Pancreas (tissue), 10 donors: ENCODE measurements around the gene CSHL1. TPM values are rescaled to one million over a fixed set of nuclear protein-coding genes. Genes with fewer than 3 reads are reported as not detected.

Experiments
- ATAC-seq, 4 donors: fragments of 200-7000 bp; cut with Tn5 transposase; one replicate each; pipeline versions ENCODE4 v1.8.0 to v1.9.1; 2020; ENCODE audit warnings: mild to moderate bottlenecking in 4 of 4, moderate library complexity in 4 of 4
- DNase-seq, 6 donors: peaks; one replicate each; pipeline ENCODE4 v3.0.0-alpha.2; 2020
- FAIRE-seq: peaks from 2 replicates; lab custom pipeline; 2012; peaks lifted over from hg19 to GRCh38; lab: Jason Lieb, UNC
- H3K27ac ChIP-seq, 4 donors: fragments of 200-600 bp; sonication (generic); 1 replicate in 3 of 4; 2 replicates in 1 of 4; pipeline versions ENCODE4 v1.5.0 to v1.8.0; 2020
- H3K27me3 ChIP-seq, 4 donors: fragments of 200-600 bp; one replicate each; pipeline ENCODE4 v1.8.0; 2021
- H3K36me3 ChIP-seq, 3 donors: fragments of 200-600 bp; sonication (generic) in 1 of 3; one replicate each; pipeline versions ENCODE4 v1.5.0 to v1.8.0; 2020 to 2021
- H3K4me1 ChIP-seq, 3 donors: fragments of 200-600 bp; one replicate each; pipeline ENCODE4 v1.8.0; 2021
- H3K4me3 ChIP-seq, 4 donors: fragments of 200-600 bp; sonication (generic) in 2 of 4; one replicate each; pipeline versions ENCODE4 v1.5.0 to v1.8.0; 2020 to 2021
- H3K9me3 ChIP-seq, 4 donors: fragments of 200-600 bp; one replicate each; pipeline ENCODE4 v1.8.0; 2021
- CTCF ChIP-seq, 4 donors: fragments of 200-600 bp; sonication (generic) in 3 of 4; IDR thresholded peaks; one replicate each; pipeline versions ENCODE4 v1.5.0 to v1.8.0; 2021; ENCODE audit warnings: antibody characterized with exemption in 4 of 4
- WGBS, 2 donors: extraction: QIAGEN DNeasy Blood & Tissue Kit; methylation state at CpG; one replicate each; pipeline ENCODE4 v1.1.7; 2013; 5-methylcytosine and 5-hydroxymethylcytosine counted together
- intact Hi-C, 3 donors: fragments of 100-400 bp; cut with DNase I; formaldehyde crosslinking; loops; one replicate each; pipeline versions ENCODE4 v1.11.1 to v1.14.2; 2022
- polyA plus RNA-seq, 2 donors: library from polyadenylated mRNA; stranded (reverse); fragments of 200-250 nt; gene quantifications; one replicate each; pipeline ENCODE4 v1.2.3, GENCODE V29; 2013
- total RNA-seq, 6 donors: library from RNA; stranded (reverse); fragmentation: NEBNext Ultra II Directional in 4 of 6; extraction: Animal tissue kit (Norgen Biotek cat#: 25700) in 4 of 6; gene quantifications; one replicate each; pipeline versions ENCODE4 v1.2.1 to v1.2.4, GENCODE V29; 2021 to 2023
- donor health status: healthy with polysubstance abuse.
- donor health status: DM: no; HTN: no; CAD: no; lungs with moderate emphysema.
- donor health status: DM: no; HTN: no; CAD: no.
- donor health status: control.
- donor health status: control.
- donor health status: Bipolar disorder and iron deficiency.
- donor health status: DM: yes; HTN: yes; CAD: no.
- donor health status: DM: no; HTN: no; CAD: no.
- donor health status: DM: no; HTN: no; CAD: no.
- donor health status: DM: yes; HTN: yes; CAD: no.

Gene CSHL1
- total and polyA plus RNA-seq, 8 donors = not detected

- no peak for ATAC-seq
- intact Hi-C loops = no loop called here
- Histone ChIP-seq H3K4me3 (no peak overlapping the region), H3K27me3 (no peaks in the 10 kb centered on the region), H3K36me3 (no peaks in the 10 kb centered on the region), H3K4me1 (no peaks in the 10 kb centered on the region), H3K9me3 (no peaks in the 10 kb centered on the region), H3K27ac (no peak overlapping the region)
- 74 to 82% methylated on average over 21 of the region's 21 CpGs for WGBS, 2 donors
- no peak for FAIRE-seq
- no peak for TF ChIP-seq CTCF (IDR thresholded peaks at IDR 0.05)
- DNase-seq = peak in 2 of 6 donors; percentile 11 to 39
Observed at GRCh38 chr17:63934183-63935112, 23.4 kb upstream of the CSHL1 start.

GRCh38 chr17:63933598-63933997 is 22.5 kb upstream of the CSHL1 start:
- Histone ChIP-seq H3K4me3 (no peak overlapping the region), H3K9me3 (no peaks in the 10 kb centered on the region), H3K36me3 (no peaks in the 10 kb centered on the region), H3K27ac (no peak overlapping the region), H3K27me3 (no peaks in the 10 kb centered on the region), H3K4me1 (no peaks in the 10 kb centered on the region)
- FAIRE-seq (no peak), ATAC-seq (no peak), DNase-seq (peak in 1 of 6 donors; percentile 8)
- intact Hi-C loops = no loop called here
- WGBS, 2 donors = 84% methylated on average over 8 of the region's 8 CpGs
- TF ChIP-seq CTCF (IDR thresholded peaks at IDR 0.05) = no peak

GRCh38 chr17:63932721-63933120 is 21.7 kb upstream of the CSHL1 start:
- no peaks in the 10 kb centered on the region for H3K4me1 ChIP-seq
- H3K4me3 ChIP-seq = no peak overlapping the region
- WGBS, 2 donors = 90% methylated on average over 4 of the region's 4 CpGs
- no peak overlapping the region for H3K27ac ChIP-seq
- FAIRE-seq (no peak), DNase-seq (peak in 1 of 6 donors; percentile 1), ATAC-seq (no peak)
- TF ChIP-seq CTCF (IDR thresholded peaks at IDR 0.05) = no peak
- H3K9me3 ChIP-seq = no peaks in the 10 kb centered on the region
- no peaks in the 10 kb centered on the region for H3K27me3 ChIP-seq
- H3K36me3 ChIP-seq = no peaks in the 10 kb centered on the region
- intact Hi-C loops = no loop called here

- Histone ChIP-seq H3K9me3 (no peaks in the 10 kb centered on the region), H3K36me3 (no peaks in the 10 kb centered on the region), H3K27me3 (no peaks in the 10 kb centered on the region), H3K27ac (no peak within 1 kb of the TSS), H3K4me1 (no peaks in the 10 kb centered on the region), H3K4me3 (no peak within 1 kb of the TSS)
- no peak for TF ChIP-seq CTCF (IDR thresholded peaks at IDR 0.05)
- intact Hi-C loops = no loop called here
- peak in 2 of 6 donors; percentile 12 to 59 for DNase-seq
- 72 to 79% methylated on average over 19 of the region's 19 CpGs for WGBS, 2 donors
- FAIRE-seq = no peak
- ATAC-seq = no peak
Observed at GRCh38 chr17:63931981-63932561, 21.0 kb upstream of the CSHL1 start, which contains the start of gene CD79B. Gene CD79B, minus strand, starts transcription at chr17:63932331. Its CDS starts 70 bp downstream, at chr17:63932261.
